GM12874 (cell line): Measurements from ENCODE around the gene SEMA3C.

Experiments
- CTCF ChIP-seq: IDR thresholded peaks from 2 replicates; pipeline ENCODE4 v1.5.1; 2011; ENCODE audit warnings: low read depth, mild to moderate bottlenecking, control low read depth, low read length, moderate library complexity; ENCODE audit not compliant: insufficient read depth

Gene SEMA3C

GRCh38 chr7:80826520-80827238, 92.2 kb downstream of the SEMA3C start:
- no peak for TF ChIP-seq CTCF

- no peak for TF ChIP-seq CTCF
Measured at GRCh38 chr7:80825499-80825898, 93.4 kb downstream of the SEMA3C start.

- no peak for TF ChIP-seq CTCF
Measured at GRCh38 chr7:80824253-80824652, 94.6 kb downstream of the SEMA3C start.

- TF ChIP-seq CTCF, result no peak
Measured at GRCh38 chr7:80823057-80823456, 95.8 kb downstream of the SEMA3C start.

GRCh38 chr7:80821771-80822319, 97.0 kb downstream of the SEMA3C start:
- no peak for TF ChIP-seq CTCF

GRCh38 chr7:80819503-80819902, 99.3 kb downstream of the SEMA3C start:
- TF ChIP-seq CTCF, result no peak

- TF ChIP-seq CTCF, result no peak
Measured at GRCh38 chr7:80818181-80818580, 100.7 kb downstream of the SEMA3C start.
